ACHN (cell line): Measurements from ENCODE around the gene MRTFB.
A peak's percentile ranks its signal among the peaks of the same experiment; 100 is the strongest.

Experiments used
- DNase-seq: peaks from one replicate; pipeline ENCODE4 v3.0.0-alpha.2; 2015
- in situ Hi-C: cut with HindIII; loops from 2 replicates; pipeline ENCODE4 v1.10.0; 2017; ENCODE audit warnings: low sequenced_read_pairs, low pct_ligation_motif_present, low pct_unique_long_range_greater_than_20kb

The MRTFB gene

GRCh38 chr16:14056970-14057369 is 14.1 kb upstream of the MRTFB start:
- DNase-seq, result no peak
- in situ Hi-C loops, result no loop called here

- in situ Hi-C loops, result no loop called here
- no peak for DNase-seq
These were observed 13.2 kb upstream of the MRTFB start for GRCh38 chr16:14057878-14058382.

DNA sequence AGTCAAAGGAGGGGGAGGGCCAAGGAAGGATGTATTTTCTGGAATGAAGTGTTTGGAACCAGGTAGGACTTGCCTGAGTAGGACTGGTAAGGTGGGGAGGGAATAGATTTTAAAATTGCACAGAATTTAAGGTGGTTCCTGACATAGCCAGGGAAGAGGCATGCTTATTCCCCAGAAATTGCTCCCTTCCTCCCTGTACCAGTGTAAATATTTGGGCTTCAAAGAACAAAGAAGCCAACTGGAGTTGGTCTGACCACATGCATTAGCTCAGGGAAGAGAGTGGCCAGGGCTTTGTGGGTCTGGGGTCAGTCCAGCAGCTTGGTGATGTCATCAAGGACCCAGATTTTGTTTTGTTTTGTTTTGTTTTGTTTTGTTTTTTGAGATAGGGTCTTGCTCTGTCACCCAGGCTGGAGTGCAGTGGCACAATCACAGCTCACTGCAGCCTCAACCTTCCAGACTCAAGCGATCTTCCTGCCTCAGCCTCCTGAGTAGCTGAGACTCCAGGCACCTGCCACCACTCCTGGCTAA is 9.3 kb upstream of the MRTFB start:
- in situ Hi-C loops, result no loop called here
- no peak for DNase-seq

DNA sequence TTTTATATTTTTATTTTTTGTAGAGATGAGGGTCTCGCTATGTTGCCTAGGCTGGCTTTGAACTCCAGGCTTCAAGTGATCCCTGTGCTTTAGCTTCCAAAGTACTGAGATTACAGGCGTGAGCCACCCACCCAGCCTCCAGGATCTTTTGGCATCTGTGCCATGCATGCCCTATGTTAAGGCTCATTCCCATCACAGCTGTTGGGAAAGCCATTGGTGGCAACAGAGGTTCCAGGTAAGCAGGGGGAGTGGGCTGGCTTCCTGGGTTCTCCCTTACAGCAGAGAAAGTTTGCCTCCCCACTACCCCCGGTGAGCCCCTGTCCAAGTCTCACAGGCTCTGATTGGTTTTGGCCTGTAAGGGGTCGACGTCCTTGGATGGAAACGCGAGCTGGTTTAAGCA is 8.9 kb upstream of the MRTFB start:
- DNase-seq, result no peak
- in situ Hi-C loops, result no loop called here

GRCh38 chr16:14063618-14064581 is 7.2 kb upstream of the MRTFB start:
- in situ Hi-C loops, result no loop called here
- DNase-seq, result no peak

DNA sequence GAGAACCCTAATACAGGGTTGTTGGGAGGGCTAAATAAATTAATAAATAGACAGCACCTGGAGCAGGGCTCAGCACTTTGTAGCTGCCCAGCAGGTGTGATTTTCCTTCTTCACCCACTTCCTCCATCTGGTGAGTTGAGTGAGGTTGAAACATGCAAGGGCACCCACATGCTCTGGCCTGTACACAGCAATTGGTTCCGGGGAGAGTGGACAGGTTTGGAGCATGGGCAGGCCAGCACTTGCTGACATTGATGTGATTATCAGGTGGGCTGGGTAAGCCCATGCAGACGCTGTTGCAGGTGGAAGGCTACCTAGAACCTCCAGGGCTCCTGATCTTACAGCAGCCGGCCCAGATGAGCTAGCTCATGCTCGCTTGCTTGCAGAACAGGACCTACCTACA is 1.3 kb upstream of the MRTFB start:
- in situ Hi-C loops, result no loop called here
- no peak for DNase-seq

- DNase-seq, result no peak
These were observed 603 bp upstream of the MRTFB start for GRCh38 chr16:14070555-14070876.

DNA sequence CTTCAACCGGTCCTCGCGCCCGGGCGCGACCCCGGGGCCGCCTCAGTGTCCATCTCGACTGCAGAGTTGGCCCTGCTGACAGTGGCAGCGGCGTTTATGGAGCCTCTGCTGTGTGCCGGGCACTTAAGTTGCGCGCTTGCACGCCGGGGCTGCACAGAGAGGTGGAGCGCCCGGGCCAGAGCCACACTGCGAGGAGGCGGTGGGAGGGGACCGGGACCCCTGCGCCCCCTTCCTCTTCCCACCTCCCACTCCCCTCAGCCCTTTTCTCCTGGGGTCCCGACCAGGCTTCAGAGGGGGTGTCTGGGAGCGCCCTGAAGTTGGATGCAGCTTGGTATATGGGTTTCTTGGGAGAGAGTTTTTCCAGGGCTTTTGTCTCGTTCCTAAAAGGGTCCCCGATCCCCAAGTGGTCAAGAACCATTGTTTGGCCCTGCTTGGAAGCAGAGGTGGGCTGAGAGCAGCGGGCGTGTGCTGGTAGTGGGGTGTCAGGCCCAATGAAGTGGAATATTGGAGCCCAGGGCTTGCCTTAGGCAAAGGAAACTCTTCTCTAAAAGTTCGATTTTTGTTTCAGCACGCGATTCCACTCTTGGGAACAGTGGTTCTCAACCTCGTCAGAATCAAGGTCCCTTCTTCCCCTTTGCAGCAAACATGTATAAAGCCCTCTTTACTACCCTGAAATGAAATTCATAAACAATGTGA is 605 bp downstream of the MRTFB start:
- peak; percentile 44 for DNase-seq
- in situ Hi-C loops, result no loop called here

More at GRCh38 chr16:14070555-14070876, 603 bp upstream of the MRTFB start:
- in situ Hi-C loops, result no loop called here

DNA sequence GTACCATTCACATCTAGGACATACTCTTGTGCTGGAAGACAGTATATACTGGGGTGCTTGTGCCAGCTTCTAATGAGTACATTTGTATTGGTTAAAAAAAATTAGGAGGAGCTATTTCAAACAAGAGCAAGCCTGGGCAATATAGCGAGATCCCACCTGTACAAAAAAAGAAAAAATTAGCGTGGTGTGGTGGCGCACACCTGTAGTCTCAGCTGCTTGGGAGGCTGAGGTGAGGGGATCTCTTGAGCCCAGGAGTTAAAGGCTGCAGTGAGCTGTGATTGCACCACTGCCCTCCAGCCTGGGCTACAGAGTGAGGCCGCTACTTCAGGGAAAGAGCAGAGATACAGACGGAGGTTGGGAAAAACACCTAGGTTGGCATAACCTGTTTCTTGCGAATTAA is 1.2 kb downstream of the MRTFB start:
- in situ Hi-C loops, result no loop called here
- DNase-seq, result no peak

GRCh38 chr16:14074544-14074943 is 3.4 kb downstream of the MRTFB start:
- in situ Hi-C loops, result no loop called here
- no peak for DNase-seq

GRCh38 chr16:14077918-14078317 is 6.8 kb downstream of the MRTFB start:
- DNase-seq, result no peak
- in situ Hi-C loops, result no loop called here

DNA sequence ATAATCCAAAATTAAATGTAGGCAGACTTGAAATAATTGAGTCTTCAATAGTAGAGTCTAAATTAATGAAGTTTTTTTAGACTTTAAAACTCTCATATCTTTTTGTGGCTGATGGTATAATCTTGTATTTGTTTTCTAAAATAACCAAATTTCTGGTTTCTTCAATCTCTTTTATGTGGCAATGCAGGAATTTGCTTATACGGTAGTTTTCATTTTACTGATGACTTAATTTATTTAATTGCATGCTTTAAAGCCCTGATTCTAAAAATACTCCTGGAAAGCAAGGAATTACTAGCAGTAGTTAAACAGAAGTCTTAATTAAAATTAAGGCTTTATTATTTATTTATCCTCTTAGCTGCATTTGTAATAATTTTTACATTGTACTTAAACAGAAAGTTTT is 15.4 kb downstream of the MRTFB start:
- no peak for DNase-seq
- in situ Hi-C loops, result no loop called here

- DNase-seq, result no peak
- in situ Hi-C loops, result no loop called here
These were observed 16.1 kb downstream of the MRTFB start for GRCh38 chr16:14087181-14087580.

- in situ Hi-C loops, result no loop called here
- no peak for DNase-seq
These were observed 16.6 kb downstream of the MRTFB start for GRCh38 chr16:14087590-14088154.

DNA sequence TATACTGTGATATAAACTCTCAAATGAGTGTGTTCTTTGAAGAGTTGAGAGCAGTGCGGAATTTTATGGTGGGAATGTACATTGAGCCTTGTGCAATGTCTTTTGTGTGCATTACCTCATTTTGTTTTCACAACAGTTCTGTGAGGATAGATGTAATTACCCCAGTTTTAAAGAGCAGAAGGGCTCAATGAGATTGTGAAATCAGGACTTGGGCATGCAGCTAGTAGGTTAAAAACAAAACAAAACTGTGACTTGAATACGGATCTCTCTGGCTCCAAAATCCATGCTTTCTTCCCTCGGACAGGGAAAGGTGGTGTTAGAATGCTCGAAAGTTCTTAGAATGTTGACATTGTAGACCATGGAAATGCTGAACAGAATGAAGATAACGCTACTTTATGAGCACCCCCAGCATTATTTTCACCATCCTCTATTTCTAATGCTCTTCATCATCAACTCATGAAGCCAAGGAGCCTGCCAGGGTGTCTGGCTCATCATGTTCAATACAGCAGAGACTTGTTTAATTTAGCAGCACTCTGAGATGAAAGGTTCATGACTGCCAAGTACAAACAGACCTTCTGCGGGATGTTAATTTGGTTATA is 17.1 kb downstream of the MRTFB start:
- DNase-seq, result no peak
- in situ Hi-C loops, result no loop called here

DNA sequence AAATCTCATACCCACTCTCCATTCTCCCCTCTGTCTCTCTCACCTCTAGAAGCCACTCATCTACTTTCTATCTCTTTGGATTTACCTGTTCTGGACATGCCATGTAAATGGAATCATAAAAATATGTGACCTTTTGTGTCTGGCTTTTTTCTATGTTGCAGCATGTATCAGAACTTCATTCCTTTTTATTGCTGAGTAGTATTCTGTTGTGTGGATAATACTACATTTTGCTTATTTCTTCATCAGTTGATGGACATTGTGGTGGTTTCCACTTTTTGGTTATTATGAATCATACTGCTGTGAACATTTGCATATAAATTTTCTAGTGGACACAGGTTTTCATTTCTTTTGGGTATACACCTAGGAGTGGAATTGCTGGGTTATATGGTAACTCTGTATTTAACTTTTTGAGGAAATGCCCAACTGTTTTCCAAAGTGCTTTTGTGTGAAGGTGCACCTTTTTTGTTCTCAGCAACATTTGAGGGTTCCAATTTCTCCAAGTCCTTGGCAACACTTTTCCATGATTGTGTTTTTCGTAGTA is 18.2 kb downstream of the MRTFB start:
- in situ Hi-C loops, result no loop called here
- no peak for DNase-seq

GRCh38 chr16:14092561-14092960 is 21.4 kb downstream of the MRTFB start:
- in situ Hi-C loops, result no loop called here
- no peak for DNase-seq

DNA sequence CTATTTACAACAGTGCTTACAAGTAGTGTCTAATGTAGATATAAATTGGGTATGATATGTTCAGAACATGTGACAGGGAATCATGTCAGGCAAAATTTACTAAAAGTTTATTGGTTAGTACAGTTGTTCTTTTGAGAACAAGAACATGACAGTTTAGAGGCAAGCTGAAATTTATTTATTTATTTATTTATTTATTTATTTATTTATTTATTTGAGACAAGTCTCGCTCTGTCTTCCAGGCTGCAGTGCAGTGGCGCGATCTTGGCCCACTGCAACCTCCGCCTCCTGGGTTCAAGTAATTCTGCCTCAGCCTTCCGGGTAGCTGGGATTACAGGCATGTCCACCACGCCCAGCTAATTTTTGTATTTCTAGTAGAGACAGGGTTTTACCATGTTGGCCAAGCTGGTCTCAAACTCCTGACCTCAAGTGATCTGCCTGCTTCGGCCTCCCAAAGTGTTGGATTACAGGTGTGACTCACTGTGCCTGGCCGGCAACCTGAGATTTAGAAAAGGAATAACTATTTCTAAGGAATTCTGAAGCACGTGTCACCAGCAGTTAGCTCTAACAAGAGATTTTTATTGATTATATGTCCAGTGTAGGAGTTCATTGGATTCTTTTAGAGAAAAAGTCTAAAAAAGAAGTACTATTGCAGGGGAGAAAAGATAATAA is 24.9 kb downstream of the MRTFB start:
- in situ Hi-C loops, result no loop called here
- DNase-seq, result no peak
